Upper lobe of left lung (tissue), 4 donors: ENCODE measurements around the gene FAM180A.
"Not testable (repeated sequence)": the region's sequence is repeated elsewhere in the genome, so short reads cannot be mapped to it uniquely, and the experiment has no call there.

Experiments
- EP300 ChIP-seq, 4 donors: sonication (generic); formaldehyde crosslinking; IDR thresholded peaks; one replicate each; pipeline ENCODE4 v1.5.1; 2017; ENCODE audit warnings: antibody characterized with exemption in 4 of 4, control low read depth in 2 of 4
- POLR2A ChIP-seq, 4 donors: fragments of 450-650 bp; IDR thresholded peaks; one replicate each; pipeline ENCODE4 v1.5.1; 2016 to 2017; ENCODE audit warnings: antibody characterized with exemption in 4 of 4, mild to moderate bottlenecking in 2 of 4
- TF ChIP-seq, protein P1 (sequence below), 6 experiments: fragments of 450-650 bp in 4 of 6; fragments of 200-600 bp in 2 of 6; sonication (generic) in 2 of 6; IDR thresholded peaks; one replicate each; pipeline ENCODE4 v1.5.1; 2016 to 2019; ENCODE audit warnings: antibody characterized with exemption in 6 of 6

DNA sequence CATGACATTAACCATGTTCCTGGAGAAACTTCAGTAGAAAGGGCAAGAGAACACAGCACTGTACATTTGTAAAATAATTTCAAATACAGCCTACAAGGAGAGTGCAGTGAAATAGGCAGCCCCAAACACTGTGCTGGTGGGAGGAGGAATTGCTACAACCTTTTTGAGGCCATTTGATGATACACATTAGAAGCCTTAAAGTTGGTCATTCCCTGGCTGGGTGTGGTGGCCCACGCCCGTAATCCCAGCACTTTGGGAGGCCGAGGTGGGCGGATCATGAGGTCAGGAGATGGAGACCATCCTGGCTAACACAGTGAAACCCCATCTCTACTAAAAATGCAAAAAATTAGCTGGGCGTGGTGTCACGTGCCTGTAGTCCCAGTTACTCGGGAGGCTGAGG lies 56.0 kb downstream of the FAM180A start:
- TF ChIP-seq, protein P1, sequence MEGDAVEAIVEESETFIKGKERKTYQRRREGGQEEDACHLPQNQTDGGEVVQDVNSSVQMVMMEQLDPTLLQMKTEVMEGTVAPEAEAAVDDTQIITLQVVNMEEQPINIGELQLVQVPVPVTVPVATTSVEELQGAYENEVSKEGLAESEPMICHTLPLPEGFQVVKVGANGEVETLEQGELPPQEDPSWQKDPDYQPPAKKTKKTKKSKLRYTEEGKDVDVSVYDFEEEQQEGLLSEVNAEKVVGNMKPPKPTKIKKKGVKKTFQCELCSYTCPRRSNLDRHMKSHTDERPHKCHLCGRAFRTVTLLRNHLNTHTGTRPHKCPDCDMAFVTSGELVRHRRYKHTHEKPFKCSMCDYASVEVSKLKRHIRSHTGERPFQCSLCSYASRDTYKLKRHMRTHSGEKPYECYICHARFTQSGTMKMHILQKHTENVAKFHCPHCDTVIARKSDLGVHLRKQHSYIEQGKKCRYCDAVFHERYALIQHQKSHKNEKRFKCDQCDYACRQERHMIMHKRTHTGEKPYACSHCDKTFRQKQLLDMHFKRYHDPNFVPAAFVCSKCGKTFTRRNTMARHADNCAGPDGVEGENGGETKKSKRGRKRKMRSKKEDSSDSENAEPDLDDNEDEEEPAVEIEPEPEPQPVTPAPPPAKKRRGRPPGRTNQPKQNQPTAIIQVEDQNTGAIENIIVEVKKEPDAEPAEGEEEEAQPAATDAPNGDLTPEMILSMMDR (IDR thresholded peaks at IDR 0.05), result not testable (repeated sequence)
- not testable (repeated sequence) for TF ChIP-seq POLR2A, EP300 (IDR thresholded peaks at IDR 0.05)
